HG02870 (cell line): ENCODE results near the gene SH3PXD2A.

Source experiments
- ATAC-seq: cut with Tn5 transposase; IDR thresholded peaks from one replicate; pipeline ENCODE4 v1.9.1; 2021; ENCODE audit warnings: mild to moderate bottlenecking, moderate library complexity; ENCODE audit not compliant: unreplicated experiment

Gene SH3PXD2A

GRCh38 chr10:103654925-103655324 is 200.5 kb downstream of the SH3PXD2A start:
- ATAC-seq, result no peak

DNA sequence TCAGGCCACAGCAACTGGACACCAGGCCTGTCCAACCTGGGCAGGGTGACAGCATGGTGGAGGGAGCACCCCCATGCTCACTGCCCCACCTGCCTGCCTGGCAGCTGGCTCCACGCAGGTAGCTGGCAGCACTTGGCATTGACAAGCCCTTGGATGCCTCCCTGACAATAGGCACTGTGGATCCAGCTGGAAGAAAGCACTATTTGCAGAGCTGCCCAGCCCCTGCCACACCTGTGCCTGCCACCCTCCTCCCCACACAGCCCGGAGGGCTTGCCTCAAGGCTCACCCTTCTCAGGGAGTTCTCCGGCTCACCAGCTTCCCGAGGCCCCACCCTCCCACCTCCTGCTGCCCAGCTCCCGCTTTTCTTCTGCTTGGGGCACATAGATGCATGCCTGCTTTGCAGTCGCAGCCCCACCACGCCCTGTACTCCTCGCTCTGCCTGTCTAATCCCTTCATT is 201.8 kb downstream of the SH3PXD2A start:
- ATAC-seq, result no peak

GRCh38 chr10:103652599-103653281 is 202.6 kb downstream of the SH3PXD2A start:
- ATAC-seq, result no peak

- no peak for ATAC-seq
Observed at GRCh38 chr10:103651783-103652476, 203.4 kb downstream of the SH3PXD2A start.

- no peak for ATAC-seq
Observed at GRCh38 chr10:103651333-103651732, 204.0 kb downstream of the SH3PXD2A start.

DNA sequence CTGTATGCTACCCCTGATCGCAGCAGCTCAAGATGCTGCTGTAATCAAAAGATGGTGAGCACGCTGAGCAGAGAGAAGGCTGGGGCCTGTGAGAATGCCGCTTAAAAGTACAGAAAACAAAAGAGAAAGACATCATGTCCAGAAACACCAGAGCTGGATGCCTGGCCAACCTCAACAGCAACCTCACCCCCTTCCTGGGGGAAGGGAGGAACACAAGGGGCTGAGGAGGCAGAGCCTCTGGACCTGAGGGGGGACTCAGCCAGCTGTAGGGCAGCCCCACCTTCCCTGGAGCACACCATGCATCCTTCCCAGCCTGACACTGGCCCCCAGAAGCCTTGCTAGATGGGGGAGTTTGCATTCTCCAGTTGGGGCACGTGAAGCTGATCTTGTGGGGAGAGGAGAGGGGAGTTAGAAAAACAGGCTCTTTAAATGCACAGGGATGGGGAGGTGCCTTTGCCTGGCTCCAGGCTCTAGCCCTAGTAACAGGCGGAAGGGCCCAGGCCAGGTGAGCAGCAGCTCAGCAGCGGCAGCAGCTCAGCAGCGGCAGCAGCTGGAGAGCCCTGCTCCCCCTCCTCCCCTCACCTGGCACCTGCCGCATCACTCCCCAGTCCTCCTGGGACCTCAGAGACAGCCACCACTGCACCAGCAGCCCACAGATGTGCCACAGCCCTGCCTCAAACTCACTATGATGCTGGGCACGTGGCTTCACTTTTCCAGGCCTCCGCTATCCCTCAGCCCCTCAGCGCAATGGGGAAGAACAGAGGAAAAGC is 205.5 kb downstream of the SH3PXD2A start:
- no peak for ATAC-seq

DNA sequence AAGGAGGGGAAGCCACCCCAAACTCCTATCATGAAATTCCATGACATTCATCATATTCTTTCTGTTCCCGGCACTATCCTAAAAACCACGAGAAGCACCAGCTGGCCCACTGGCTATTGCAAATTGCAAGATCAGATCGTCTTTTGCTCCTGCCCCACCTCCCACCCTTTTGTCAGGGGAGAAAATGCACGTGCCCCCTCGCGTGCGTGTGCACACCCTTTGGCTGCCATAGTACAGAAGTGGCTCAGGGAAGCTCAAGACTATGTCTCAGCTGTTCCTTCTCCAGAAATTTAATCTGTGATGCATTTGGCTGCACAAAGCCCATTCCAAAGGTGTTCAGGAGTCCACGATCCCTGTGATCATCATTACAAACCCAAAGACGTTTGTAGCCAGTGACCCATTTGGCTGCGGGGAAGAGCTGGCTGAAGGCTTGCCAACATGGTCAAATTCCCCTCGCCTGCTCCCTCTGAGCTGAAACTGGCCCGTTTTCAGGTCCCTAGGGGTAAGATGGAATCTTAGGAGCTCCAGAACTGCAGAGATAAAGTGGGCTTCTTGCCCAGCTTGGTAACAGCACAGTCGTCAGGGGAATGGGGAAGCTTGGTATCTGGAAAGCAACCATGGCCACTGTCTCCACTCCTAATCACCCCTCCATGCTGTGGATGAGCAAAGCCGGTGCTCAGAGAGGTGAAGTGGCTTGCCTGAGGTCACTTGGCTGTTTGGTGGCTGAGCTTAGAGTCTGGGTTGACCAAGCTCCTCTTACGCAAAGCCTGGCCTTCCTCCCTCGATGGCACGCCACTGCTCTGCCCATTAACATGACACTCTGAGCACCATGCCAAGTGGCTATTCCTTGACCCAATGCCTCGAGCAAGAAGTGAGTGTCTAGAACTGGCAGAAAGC is 206.5 kb downstream of the SH3PXD2A start:
- ATAC-seq, result no peak

GRCh38 chr10:103648251-103648635 is 207.1 kb downstream of the SH3PXD2A start:
- no peak for ATAC-seq

- no peak for ATAC-seq
Observed at GRCh38 chr10:103646304-103646703, 209.1 kb downstream of the SH3PXD2A start.

DNA sequence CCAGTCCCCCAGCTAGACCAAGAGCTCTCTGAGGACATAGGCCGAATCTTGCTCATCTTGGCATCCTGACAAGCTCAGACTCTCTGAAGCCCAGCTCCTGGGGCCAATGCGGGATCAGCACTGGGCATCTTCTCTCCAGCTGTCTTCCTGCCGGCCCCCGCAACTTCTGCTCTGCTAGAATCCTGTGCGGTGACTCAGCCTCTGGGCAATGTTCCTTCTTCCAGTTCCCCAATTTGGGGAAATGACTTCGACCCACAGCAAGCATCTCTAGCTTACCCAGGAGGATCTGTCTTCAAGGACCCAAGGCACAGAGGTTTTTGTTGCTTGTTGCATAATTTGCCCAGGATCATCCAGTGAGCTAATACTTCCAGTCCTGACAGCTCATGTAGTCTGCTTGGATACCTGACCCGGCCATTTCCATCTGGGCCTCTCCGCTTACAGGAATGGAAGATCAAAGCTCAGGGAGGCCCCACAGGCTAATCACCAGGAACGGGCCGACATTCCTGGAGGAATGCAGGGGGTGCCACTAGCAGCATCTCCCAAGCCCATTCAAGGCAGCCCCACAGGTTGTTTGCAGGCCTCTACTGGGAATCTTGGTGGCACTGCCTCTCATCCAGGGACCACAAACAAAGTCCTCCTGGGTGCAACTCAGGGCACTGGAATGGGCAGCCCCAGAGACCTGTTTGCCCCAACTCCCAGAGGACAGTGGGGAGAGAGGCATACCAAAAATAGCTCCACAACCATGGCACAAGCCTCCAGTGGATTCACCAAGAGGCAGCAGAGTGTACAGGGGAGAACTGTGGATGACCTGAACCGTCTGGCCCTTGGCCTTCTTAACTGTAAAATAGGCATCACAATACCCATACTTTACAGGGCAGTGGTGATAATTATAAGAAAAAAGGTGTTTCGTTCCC is 210.0 kb downstream of the SH3PXD2A start:
- ATAC-seq, result no peak

DNA sequence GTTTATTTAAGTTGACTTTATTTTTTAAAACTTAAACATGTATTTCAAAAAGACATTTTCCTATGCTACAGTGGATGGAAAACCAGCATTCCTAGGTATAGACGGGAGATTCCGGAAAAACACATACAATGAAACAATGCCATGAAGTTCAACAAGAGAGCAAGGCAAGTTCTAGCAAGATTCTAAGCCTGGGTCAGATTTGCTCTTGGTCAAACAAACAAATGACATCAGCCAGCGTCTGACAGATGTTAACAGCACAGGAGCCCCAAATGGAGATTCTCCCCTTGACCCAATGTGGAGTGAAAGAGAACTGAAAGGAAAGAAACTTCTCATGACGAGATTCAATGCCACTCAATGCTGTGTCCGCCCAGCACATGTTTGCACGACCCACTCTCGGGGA is 212.0 kb downstream of the SH3PXD2A start:
- ATAC-seq, result no peak

GRCh38 chr10:103641326-103641725 is 214.1 kb downstream of the SH3PXD2A start:
- no peak for ATAC-seq

GRCh38 chr10:103640436-103641181 is 214.8 kb downstream of the SH3PXD2A start:
- no peak for ATAC-seq

DNA sequence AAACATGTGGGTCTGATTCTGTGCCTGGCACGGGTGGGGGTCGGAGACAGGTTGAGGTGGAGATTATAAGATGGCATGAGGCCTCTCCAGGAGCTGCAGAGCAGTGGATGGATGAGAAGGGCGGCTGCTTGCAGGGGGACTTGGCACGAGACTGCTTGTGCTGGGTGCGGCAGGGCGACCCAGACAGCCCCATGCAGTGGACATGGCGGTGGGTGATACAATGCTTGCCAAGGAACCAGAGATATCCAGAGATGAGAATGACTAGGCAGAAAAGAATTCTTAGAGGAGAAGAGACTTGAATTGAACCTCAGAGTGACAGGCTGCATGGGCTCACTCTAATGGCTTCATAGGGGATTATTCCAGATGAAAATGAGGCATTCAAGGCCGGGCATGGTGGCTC is 216.4 kb downstream of the SH3PXD2A start:
- no peak for ATAC-seq

DNA sequence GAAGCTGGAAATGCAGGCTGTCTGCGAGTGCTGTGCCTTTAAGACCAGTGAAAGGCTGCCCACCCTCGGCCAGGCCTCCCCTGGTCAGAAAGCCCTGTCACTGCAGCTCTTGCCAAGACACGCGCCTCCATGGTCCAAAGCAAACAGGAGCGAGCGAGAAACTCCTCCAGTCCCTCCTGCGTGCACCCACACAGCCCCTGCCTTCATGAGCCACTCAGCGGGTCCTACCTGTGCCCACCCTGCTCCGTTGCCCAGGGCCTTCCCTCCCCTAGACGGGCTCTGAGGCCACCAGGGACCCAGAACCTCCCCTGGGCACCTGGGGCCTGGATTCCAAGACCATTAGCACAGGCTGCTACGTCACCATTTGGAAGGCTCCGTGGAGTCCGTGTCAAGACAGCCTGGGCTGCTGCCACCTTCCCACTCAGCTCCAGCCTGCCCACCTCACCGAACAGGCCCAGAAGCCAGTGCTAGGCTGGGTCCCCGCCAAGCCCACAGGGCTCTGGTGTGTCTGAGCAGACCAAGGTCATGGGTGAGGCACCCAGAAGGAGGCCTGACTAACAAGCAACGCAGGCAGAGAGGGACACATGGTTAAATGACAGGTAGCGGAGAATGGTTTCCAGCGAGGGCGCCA is 217.3 kb downstream of the SH3PXD2A start:
- ATAC-seq, result no peak

DNA sequence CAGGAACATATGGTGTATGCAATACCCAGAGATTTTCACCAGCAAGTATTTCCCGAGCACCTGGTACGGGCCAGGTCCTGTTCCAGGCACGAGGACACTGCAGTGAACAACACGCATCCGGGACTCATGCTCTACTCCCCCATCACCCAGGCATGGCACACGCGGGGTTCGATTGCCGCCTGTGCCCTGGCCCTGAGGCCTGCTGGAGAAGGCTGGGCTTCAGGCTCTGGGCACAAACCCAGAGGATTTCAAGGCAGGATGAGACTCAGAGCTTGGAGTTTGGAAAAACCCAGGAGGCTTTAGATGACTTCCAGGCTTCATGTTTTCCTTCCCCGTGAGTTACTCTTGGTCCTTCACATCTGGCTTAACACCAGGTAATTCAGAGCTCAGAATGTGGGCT is 218.4 kb downstream of the SH3PXD2A start:
- ATAC-seq, result no peak

- no peak for ATAC-seq
Observed at GRCh38 chr10:103636492-103636891, 218.9 kb downstream of the SH3PXD2A start.

DNA sequence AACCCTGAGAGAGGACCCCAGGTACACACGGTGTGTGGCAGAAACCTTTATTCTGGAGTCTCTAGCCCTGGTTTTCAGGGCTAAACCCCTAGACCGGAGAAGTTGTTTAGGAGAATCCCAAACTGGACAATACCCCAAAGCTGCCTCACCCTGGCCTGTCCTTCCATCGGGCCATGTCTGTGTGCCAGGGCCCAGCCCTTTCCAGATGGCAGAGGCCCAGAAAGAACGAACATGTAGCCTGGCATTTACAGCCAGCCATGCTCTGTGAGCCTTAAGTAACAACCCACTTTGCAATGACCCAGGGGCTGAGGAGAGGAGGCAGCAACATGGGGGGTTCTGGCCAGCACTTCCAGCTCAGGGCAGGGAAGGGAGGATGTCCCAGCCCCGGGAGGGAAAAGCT is 219.8 kb downstream of the SH3PXD2A start:
- ATAC-seq, result no peak

- no peak for ATAC-seq
Observed at GRCh38 chr10:103633846-103634245, 221.5 kb downstream of the SH3PXD2A start.
